SIG-M5 treated with dmso at 0.1 percent for 504 hours (cell line): ENCODE results near the gene GALNT15.

Experiments used
- DNase-seq: peaks from one replicate; lab custom pipeline; 2025; ENCODE audit not compliant: unreplicated experiment; lab: John Stamatoyannopoulos, UW

Gene GALNT15

GRCh38 chr3:16186565-16186964 lies 12.1 kb downstream of the GALNT15 start:
- DNase-seq: no peak

GRCh38 chr3:16187213-16187790 lies 12.8 kb downstream of the GALNT15 start:
- no peak for DNase-seq

GRCh38 chr3:16188071-16188470 lies 13.6 kb downstream of the GALNT15 start:
- DNase-seq: no peak

- DNase-seq: no peak
These were observed 14.7 kb downstream of the GALNT15 start for GRCh38 chr3:16189201-16189600.

- no peak for DNase-seq
These were observed 16.2 kb downstream of the GALNT15 start for GRCh38 chr3:16190704-16191103.

- DNase-seq: no peak
These were observed 17.1 kb downstream of the GALNT15 start for GRCh38 chr3:16191591-16191990.

- DNase-seq: no peak
These were observed 17.8 kb downstream of the GALNT15 start for GRCh38 chr3:16192176-16192811.

- DNase-seq: no peak
These were observed 23.9 kb downstream of the GALNT15 start for GRCh38 chr3:16198427-16198826.

- DNase-seq: no peak
These were observed 25.3 kb downstream of the GALNT15 start for GRCh38 chr3:16199769-16200168.

- DNase-seq: no peak
These were observed 25.9 kb downstream of the GALNT15 start for GRCh38 chr3:16200411-16200810.

GRCh38 chr3:16203031-16203430 lies 28.6 kb downstream of the GALNT15 start:
- no peak for DNase-seq

GRCh38 chr3:16203671-16204629 lies 29.5 kb downstream of the GALNT15 start:
- DNase-seq: no peak

- no peak for DNase-seq
These were observed 30.3 kb downstream of the GALNT15 start for GRCh38 chr3:16204751-16205150.

GRCh38 chr3:16205156-16205870 lies 30.8 kb downstream of the GALNT15 start:
- DNase-seq: no peak

GRCh38 chr3:16207031-16207430 lies 32.6 kb downstream of the GALNT15 start:
- no peak for DNase-seq

GRCh38 chr3:16211176-16211904 lies 36.9 kb downstream of the GALNT15 start:
- no peak for DNase-seq

- no peak for DNase-seq
These were observed 39.9 kb downstream of the GALNT15 start for GRCh38 chr3:16214366-16214765.

- no peak for DNase-seq
These were observed 42.0 kb downstream of the GALNT15 start for GRCh38 chr3:16216373-16216935.

GRCh38 chr3:16219777-16220176 lies 45.3 kb downstream of the GALNT15 start:
- no peak for DNase-seq

- no peak for DNase-seq
These were observed 47.5 kb downstream of the GALNT15 start for GRCh38 chr3:16221990-16222389.
